HuH-7.5 (cell line): ENCODE results near the gene ZNF32.

ENCODE experiments used
- DNase-seq: peaks from one replicate; pipeline ENCODE4 v3.0.0; 2011; ENCODE audit warnings: low spot score

Gene ZNF32, protein sequence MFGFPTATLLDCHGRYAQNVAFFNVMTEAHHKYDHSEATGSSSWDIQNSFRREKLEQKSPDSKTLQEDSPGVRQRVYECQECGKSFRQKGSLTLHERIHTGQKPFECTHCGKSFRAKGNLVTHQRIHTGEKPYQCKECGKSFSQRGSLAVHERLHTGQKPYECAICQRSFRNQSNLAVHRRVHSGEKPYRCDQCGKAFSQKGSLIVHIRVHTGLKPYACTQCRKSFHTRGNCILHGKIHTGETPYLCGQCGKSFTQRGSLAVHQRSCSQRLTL

DNA sequence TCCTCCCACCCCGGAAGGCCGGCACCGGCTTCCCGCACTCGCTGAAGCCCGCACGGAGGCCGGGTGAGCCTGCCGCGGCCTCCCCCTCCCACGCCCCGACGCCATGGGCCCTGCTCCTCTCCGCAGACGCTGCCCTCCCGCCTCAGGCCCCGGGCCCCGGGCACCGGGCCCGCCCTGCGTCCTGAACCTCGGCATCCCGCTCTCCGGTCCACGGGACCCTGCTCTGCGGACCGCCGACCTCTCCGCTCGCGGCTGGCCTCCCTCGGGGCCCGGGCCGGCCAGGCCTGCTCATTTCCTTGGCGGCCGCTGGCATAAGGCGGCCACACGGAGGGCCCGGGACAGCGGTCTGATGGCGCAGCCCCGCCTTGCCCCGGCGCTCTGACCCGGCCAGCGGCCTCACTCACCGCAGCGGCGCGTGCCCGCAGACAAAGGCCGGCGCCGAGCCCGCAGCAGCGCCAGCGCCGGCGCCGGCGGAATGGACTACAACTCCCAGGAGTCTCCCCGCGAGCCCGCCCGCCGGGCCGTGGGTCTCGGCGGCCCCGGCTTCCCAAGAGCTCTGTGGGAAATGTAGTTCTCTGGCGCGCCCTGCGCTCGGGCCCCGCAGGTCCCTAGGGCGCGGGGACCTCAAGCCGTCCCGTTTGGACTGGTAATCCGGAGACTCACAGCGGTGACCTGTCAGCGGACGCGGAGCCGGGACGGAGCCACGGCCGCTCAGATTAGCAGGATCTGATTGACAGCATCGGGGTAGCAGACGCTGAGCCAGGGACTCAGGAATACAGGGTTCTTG, at the start of gene ZNF32:
Gene ZNF32 (minus strand): TSS at position 484 of the 787 bp plus-strand sequence. CDS start 2,748 bp downstream, outside the sequence.
- peak; percentile 68 for DNase-seq

DNA sequence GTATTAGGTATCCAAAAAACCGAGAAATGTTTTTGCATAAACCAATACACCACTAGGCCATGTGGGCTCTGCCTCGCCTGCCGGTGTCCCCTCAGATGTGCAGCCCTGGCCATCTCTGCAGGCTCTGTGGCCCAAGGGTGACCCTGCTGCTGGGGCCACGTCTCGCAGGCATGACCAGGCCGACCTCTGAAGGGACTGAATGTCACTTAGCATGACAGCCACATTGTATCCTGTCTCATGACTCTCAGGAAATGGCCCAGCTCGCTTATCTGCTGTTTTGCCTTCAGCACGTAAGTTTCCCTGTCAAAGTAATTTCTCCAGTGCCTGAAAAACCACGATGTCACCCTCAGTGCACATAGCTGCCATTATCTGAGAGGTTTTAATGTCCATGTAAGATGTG, 49.5 kb upstream of the ZNF32 start:
- DNase-seq: no peak

DNA sequence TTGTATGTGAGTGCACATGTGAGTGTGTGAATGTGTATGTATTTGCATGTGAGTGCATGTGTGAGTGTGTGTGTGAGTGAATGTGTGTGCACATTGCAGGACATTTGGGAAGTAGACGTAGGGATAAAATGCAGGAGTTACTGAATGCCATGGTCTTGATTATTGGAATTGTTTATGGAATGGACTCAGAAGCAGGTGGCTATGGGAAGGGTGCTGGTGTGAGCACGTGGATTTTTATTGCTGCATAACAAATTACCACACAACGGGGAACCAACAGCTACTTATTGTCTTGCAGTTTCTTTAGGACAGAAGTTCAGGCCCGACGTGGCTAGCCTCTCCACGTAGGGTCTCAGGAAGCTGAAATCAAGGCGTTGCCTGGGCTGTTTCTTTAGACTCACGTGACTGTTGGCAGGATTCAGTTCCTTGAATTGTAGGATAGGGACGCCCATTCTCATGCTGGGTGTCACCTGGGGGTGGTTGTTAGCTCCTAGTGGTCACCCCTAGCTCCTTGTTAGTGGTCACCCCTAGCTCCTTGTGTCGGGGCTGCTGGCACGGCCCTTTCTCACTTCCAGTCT, 48.3 kb upstream of the ZNF32 start:
- DNase-seq: no peak

DNA sequence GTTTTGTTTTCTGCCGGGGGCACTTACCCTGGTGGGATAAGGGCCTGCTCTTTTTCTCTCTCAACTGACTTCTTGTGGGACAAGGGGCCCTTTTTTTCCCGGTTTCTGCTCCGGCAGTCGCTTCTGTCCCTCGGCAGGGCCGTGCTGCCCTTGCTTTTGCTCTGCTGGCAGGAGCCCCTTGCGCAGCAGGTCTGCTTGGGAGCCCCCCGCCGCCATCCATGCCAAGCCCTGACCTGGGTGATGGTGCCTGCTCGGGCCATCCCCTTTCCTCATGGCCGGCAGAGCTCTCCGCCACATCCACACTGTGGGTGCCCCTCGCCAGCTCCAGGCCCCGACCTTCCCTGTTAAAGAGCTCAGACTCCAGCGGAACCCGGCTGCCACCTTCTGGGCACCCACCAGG, 47.0 kb upstream of the ZNF32 start:
- no peak for DNase-seq

DNA sequence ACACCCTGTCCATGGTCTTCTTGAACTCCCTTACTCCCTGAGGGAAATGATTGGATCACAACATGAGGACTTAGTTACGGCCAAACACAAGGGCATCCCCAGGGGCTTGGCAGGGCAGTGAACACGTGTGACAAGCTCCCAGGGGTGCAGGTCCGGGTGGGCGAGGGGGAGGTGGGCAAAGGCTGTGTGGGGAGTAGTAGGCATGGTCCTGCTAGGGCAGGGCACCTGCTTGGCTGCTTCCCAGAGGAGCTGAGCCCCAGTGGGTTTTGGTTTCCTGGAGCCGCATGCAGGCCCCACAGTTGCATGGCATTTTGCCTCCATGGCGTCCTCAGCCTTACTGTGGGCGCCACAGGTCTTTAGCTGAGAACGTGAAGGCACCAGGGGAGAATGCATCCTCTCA, 46.6 kb upstream of the ZNF32 start:
- DNase-seq: no peak

DNA sequence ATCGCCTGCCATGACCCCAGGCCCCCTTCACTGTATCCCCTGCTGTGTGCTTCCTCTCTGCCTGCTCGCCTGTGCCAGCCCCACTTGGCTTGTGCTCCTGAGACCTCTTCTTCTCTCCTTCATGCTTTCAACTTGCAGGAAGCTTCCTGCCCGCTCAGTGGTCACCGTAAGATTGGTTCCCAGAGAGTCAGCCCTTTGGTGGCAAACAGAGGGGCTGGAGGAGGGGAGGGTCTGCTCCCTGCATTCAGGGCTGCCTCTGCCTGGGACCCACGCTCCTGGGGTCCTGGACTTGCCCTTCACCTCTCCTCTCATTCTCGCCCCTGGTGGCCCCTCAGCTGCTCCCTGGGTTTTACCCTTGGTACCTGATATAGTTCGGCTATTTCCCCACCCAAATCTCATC, 45.8 kb upstream of the ZNF32 start:
- no peak for DNase-seq

DNA sequence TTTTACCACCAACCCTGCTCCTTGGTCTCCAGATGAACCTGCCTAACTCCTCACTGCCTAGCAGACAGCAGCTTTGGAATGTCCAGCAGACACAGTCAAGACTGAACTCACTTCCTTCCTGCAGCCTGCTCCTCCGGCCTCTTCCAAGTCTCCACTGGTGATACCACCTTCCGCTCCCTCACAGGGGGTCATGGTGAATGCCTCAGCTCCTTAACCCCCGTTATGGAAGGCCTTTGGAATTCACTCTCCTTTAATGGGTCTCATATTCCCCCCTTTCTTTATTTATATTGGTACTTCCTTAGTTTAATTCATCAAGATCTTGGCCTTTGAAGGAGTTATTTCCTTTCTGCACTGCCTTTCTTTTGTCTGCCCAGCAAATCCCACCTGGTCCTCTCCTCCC, 44.9 kb upstream of the ZNF32 start:
- no peak for DNase-seq

DNA sequence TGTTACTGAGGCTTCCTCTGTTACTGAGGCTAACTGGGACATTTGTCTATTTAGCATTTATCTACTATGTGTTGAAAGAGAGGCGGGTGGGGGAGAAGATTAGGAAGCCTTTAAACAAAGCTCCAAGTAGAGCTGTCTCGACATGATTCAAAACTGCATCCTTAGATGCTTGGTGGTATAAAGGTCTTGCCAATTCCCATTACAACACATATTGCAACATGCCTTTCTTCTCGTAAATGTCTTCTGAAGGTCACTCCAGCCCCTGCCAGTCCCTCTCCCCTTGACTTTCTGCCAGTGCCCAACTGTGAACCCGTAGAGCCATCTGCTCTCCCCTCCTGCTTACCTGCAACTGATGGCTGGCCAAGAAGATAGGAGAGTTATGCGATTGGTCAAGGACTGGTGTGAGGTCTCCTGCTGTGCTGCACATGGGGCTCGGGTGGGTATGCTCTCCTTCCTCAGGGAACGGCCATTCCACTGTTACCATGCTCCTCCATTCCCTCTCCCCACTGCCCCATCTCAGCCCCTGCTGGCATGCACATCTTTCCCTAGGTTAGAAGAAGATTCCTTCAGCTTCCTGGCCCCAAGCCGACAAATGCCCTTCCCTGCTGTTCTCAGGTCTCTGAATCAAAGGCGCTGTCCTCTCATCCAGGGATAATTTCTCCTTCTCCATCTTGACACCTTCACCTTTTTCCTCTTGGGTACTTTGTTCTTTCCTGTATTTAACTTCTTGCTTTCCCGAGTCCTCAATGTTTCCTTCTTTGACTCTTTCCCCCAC, 43.6 kb upstream of the ZNF32 start:
- no peak for DNase-seq

DNA sequence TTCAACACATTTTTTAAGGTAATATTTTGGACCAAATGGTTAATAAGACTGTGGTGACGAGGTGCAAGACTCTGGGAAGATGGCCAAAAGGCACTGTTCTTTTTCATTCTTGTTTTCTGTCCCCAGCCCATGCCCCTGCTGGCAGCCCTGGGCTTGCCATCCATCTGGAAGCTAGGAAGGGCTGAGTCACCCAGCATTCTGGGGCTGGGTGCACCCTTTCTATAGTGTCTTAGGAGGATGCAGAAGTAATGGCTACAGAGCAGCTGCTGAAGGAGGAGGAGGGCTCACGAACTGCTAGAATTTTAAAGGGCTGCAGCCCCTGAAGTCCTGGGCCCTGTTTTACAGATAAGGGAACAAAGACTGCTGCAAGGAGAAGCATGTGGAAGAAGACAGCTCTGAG, 42.8 kb upstream of the ZNF32 start:
- DNase-seq: no peak

DNA sequence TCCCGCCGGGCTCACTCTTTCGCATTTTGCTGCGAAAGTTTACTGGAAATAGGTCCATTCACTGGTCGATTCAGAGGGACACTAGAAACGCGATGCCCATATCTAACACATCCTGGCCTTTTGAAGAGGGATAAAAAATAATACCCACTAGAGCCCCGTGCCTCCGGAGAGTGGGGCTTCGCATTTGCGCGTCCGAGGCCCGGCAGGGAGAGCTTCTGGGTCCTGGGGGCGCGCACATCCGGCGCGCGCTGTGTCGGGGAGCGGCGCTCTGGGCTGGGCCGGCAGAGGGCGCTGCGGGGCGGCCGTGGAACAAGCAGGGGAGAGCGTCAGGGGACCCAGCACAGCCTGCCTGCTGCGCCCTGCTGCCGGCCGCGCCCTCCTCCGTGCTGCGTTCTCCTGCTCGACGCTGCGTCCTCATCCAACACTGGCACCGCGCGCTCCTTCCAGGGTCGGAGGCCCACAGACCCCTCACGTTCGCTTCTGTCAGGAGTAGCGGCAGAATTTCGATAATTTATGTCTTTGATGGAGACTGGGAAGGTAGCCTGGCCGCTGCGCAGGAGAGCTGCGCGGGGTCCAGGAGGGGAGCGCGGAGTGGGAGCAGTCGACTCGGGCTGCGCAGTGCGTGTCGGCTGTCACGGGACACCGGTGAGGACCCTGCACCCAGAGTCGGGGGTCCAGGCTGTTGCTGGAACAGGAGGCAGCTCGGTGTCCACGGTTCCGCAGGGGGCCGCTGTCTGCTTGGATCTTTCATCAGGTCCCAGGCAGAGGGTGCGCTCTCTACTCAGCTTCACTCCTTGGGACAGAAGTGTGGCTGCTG, 41.5 kb upstream of the ZNF32 start:
- DNase-seq: peak; percentile 80

DNA sequence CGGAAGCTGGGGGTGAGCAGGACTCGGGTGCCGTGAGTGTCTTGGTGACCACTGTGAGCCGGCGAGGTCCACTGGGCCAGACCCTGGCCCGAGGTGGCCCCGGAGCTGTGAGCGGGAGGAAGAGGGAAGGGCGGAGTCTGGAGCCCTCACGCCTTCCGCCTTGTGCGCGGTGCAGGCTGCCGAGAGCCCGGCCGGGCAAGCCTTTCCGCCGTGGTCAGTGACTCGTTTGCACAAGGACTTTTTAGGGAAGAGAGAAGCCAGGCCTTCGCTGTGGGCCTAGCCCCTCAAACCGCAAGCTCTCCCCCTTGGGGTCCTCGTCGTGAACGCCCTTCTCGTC, 40.9 kb upstream of the ZNF32 start:
- DNase-seq: peak; percentile 27

DNA sequence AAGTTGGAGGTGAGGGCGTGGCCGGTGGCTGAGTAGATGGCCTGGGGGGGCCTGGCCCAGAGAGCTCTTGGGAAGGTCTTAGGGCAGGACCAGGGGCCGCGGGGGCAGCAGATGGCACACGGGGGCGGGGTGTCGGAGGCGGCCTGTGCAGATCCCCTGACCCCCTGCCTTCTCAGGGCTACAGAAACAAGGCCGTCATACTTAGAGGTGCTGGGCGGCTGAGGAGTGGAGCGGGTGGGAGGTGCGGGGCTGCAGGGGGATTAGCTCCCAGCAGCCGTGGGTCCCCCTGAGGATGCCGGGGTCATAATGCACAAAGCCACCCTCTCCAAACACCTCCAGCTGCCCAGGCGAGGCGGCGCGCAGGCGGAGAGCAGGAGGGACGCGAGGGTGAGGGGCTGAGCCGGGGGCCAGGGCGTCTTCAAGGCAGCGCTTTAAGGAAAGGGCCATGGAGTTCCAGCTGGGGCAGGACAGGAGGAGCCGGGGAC, 40.4 kb upstream of the ZNF32 start:
- DNase-seq: no peak

DNA sequence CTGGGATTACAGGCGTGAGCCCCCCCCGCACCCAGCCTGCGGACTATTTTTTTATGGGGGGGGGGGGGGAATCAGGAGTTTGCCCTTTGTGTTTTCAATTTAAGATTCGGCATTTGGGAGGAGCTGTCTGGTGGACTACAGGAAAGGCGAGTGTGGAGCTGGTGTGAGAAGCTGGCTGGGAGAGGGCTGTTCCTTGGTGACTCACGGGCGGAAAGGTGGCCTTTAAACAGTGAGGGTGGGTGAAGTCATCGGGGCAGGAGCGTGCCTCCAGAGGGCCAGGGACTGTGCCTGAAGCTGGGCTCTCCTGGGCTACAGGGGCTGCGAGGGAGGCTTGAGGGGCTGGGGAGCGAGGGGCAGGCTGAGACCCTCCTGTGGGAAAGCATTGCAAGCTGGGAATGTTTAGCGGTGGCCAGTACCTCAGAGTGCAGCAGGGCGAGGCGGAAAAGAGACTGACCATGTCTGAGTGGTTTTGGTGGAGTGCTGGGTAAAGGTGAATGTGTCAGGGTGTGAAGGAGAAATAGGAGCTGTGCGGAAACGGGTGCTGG, 39.7 kb upstream of the ZNF32 start:
- DNase-seq: no peak

DNA sequence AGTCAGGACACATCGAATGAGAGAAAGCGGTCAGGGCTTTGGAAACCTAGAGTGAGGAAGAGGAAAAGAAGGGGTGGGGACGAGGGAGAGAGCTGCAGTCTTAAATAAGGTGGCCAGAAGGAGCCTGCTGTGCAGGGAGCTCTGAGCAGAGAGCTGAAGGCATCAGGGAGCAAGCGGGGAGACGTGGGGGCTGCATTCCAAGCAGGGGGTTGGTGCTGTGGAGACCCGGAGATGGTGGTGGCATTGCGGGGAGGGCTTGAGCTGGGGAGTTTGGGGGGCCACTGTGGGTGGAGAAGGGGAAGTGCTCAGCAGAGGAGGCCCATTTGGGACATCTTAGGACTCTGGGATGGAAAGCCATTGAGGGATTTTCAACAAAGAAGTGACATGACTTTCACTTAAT, 38.7 kb upstream of the ZNF32 start:
- DNase-seq: no peak

DNA sequence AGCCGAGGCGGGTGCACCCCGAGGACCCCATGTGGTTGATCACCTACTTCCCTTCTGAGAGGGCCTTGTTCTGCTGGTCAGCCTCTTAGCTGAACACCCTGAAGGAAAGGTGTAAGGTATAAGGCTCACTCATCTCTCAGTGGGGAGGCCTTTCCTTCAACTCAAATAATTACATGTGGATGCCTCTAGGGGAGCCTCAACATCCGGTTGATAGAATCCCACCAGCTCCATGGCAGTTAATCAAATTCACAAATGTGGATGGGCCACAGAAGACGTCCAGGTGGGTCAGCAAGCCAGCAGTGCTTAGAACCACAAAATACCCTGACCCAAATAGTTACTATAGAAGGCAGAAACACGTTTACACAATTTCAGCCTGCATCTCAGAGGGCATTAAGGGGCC, 37.7 kb upstream of the ZNF32 start:
- DNase-seq: no peak

DNA sequence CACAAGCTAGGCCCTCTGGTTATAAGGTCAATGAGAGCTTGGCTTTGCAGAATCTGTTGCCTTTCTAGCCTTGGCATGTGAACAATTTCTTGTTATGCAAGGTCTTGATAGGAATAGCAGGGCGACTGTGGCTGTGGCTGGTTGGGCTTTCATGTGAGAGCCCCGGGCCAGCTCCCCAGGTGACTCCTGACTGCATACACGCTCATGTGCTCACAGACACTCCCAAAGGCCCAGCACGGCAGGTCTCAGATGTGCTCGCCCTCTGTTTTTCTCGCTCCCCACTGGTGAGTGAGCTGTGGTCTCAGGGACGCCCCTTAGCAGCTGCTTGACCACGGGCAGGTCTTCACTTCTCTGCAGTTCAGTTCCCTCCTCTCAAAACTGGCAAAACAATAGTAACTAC, 37.1 kb upstream of the ZNF32 start:
- no peak for DNase-seq

DNA sequence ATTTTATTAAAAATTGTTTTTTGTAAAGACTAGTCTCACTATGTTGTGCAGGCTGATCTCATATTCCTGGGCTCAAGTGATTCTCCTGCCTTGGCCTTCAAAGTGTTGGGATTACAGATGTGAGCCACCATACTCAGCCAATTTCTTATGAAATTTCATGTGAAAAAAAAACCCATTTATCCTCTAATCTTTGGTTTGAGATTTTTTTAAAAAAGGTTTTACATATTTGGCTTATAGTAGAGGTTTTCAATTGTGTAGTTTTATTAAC, 35.5 kb upstream of the ZNF32 start:
- no peak for DNase-seq

DNA sequence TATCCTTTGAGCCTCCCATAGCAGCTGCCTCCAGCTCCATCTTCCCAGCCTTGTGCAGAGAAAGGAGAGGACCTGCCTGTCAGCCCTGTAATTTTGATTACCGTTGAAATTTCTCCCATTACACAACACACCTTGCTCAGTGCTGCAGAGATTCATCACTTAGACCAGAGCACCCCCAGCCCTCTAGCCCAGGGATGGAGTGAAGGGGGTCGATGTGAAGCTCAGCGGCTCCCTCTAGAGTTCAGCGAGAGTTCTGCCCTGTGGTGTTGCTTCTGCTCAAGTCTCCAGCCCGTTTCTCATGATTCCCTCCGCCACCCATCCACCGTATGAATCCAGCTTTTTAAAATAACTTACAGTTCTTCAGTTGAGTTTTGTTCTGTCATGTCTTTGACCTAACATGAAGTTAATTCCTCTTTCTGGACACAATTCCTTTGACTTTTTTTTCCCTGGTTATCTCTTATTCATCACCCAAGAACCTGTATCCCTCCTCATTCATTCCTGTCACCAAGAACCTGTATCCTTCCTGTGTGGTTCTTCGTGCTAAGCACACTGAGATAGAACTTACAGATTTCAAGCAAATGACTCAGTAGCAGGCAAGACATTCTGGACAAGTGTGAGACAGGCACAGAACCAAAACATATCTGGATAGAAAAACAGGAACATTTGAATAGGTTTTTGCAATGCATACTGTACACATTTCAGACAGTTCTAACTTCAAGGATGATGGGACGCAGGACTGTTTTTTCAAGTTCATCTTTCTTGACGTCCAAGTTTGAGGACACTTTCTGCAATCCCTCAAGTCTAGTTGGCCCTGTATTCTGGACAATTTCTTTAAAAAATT, 35.0 kb upstream of the ZNF32 start:
- DNase-seq: no peak

DNA sequence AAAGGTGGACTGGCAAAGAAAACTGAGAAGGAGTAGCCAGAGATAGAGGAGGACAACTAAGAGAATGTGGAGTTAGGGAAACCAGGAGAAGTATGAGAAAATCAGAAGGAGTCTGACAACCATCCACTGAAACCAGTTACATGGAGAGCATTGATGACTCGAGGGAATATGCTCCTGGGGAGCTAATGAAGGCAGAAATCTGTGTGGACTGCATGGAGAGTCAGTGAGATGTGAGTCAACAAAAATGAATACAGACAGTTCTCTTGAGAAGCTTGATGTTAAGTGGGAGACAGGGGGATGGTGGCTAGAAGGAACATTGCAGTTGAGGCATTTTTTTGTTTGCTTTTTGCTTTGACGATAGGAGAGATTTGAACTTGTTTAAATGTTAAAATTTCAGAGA, 34.3 kb upstream of the ZNF32 start:
- DNase-seq: no peak

DNA sequence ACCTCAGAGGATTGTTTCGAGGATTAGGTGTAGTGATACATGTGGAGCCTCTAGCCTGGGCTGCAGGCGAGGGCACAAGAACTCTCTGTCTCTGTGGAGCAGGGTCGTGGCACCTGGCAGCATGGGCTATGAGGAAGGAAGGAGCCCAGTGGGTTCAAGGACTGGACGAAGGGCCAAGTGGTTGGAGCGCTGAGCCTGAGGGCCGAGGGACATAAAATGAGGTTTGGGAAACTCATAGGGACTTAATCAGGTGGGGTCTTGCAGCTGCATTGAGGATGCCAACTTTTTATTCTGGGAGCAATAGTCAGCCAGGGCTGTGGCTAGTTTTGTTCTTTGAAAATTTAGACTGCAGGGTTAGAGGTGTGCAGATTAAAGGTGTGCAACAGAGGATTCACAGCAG, 33.0 kb upstream of the ZNF32 start:
- DNase-seq: no peak

DNA sequence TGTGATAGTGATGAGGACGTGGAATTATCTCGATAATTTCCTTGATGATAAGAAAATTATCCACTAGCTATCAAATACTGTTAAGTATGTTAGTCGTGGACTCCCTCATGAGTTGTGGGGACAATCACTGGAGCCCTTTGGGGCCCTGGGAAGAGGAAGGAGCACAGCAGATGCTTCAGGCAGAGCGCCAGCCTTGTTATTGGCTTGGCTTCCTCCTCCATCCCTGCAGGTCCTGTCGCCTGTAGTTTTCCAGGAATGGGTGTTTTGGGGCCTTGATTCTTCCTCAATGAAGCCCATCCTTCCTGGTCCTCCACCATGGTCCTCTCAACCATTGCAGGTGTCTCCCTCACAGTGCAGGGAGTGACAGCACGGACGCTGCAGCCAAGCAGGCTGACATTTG, 32.5 kb upstream of the ZNF32 start:
- no peak for DNase-seq
